Measurements from ENCODE around the gene CDCP1. TPM values are rescaled to one million over a fixed set of nuclear protein-coding genes. Genes with fewer than 3 reads are reported as not detected.
A peak's percentile ranks its signal among the peaks of the same experiment; 100 is the strongest.
"Not testable (repeated sequence)": the region's sequence is repeated elsewhere in the genome, so short reads cannot be mapped to it uniquely, and the experiment has no call there.

Gene CDCP1
- total and polyA plus RNA-seq, 2 experiments from 2014 or later: 5.4 to 8.8 TPM

GRCh38 chr3:45055411-45056143, 90.6 kb downstream of the CDCP1 start:
- Histone ChIP-seq H3K9me2 (ENCODE audit: insufficient read depth) (no peaks in the 10 kb centered on the region), H3K9ac (peak overlapping the region; percentile 56), H3K36me3 (ENCODE audit: low read depth) (no peaks in the 10 kb centered on the region), H4K20me1 (ENCODE audit: insufficient read depth) (no peaks in the 10 kb centered on the region), H3K4me3 (peak overlapping the region; percentile 42), H3F3A (ENCODE audit: insufficient read depth) (peaks cover 55% of the 10 kb centered on the region), H3K27me3 (replicated peaks; ENCODE audit: insufficient read depth) (no peaks in the 10 kb centered on the region), H2AFZ (no peak overlapping the region), H3K9me3 (ENCODE audit: low read depth) (no peaks in the 10 kb centered on the region), H3K27ac (peak overlapping the region; percentile 83), H3K4me1 (ENCODE audit: insufficient read depth) (peaks cover 55% of the 10 kb centered on the region), H3K4me2 (ENCODE audit: unreplicated experiment) (peak overlapping the region; percentile 64), H3K79me2 (ENCODE audit: insufficient read depth) (no peaks in the 10 kb centered on the region)
- no peak for TF ChIP-seq EZH2phosphoT487 (IDR thresholded peaks at IDR 0.05; ENCODE audit: insufficient read depth, low read depth)
- TF ChIP-seq EZH2 (IDR thresholded peaks at IDR 0.05; ENCODE audit: insufficient read depth, poor library complexity, severe bottlenecking): no peak
- peak; percentile 81 for DNase-seq
- in situ Hi-C loops (cut with MboI): no loop called here
- WGBS, 2 experiments (ENCODE audit: low coverage in 1 of 2, low lambda C conversion rate in 2 of 2, missing lambda C conversion rate in 2 of 2): 10 to 12% methylated on average over 7 of the region's 7 CpGs

GRCh38 chr3:45055032-45055410, 91.2 kb downstream of the CDCP1 start:
- Histone ChIP-seq H3K9me2 (ENCODE audit: insufficient read depth) (no peaks in the 10 kb centered on the region), H3K4me3 (peak overlapping the region; percentile 42), H3K79me2 (ENCODE audit: insufficient read depth) (no peaks in the 10 kb centered on the region), H3K9me3 (ENCODE audit: low read depth) (no peaks in the 10 kb centered on the region), H3F3A (ENCODE audit: insufficient read depth) (peaks cover 55% of the 10 kb centered on the region), H3K27ac (peak overlapping the region; percentile 83), H3K4me2 (ENCODE audit: unreplicated experiment) (peak overlapping the region; percentile 64), H3K9ac (peak overlapping the region; percentile 56), H3K36me3 (ENCODE audit: low read depth) (no peaks in the 10 kb centered on the region), H2AFZ (no peak overlapping the region), H3K27me3 (replicated peaks; ENCODE audit: insufficient read depth) (no peaks in the 10 kb centered on the region), H4K20me1 (ENCODE audit: insufficient read depth) (no peaks in the 10 kb centered on the region), H3K4me1 (ENCODE audit: insufficient read depth) (peaks cover 55% of the 10 kb centered on the region)
- in situ Hi-C loops (cut with MboI): no loop called here
- WGBS, 2 experiments (ENCODE audit: low coverage in 1 of 2, low lambda C conversion rate in 2 of 2, missing lambda C conversion rate in 2 of 2): 2% methylated on average over 2 of the region's 2 CpGs
- peak; percentile 89 for DNase-seq
- no peak for TF ChIP-seq EZH2 (IDR thresholded peaks at IDR 0.05; ENCODE audit: insufficient read depth, poor library complexity, severe bottlenecking)
- no peak for TF ChIP-seq EZH2phosphoT487 (IDR thresholded peaks at IDR 0.05; ENCODE audit: insufficient read depth, low read depth)

- in situ Hi-C loops (cut with MboI): no loop called here
- no peak overlapping the region for H2AFZ ChIP-seq
Measured at GRCh38 chr3:45054196-45054857, 91.9 kb downstream of the CDCP1 start.

GRCh38 chr3:45053805-45054195, 92.4 kb downstream of the CDCP1 start:
- Histone ChIP-seq H3K4me1 (ENCODE audit: insufficient read depth) (peaks cover 51% of the 10 kb centered on the region), H3F3A (ENCODE audit: insufficient read depth) (peaks cover 51% of the 10 kb centered on the region), H3K4me2 (ENCODE audit: unreplicated experiment) (peak overlapping the region; percentile 64), H3K27ac (peak overlapping the region; percentile 83)
- H4K20me1 ChIP-seq (ENCODE audit: insufficient read depth); H3K27me3 ChIP-seq (replicated peaks; ENCODE audit: insufficient read depth); H3K9ac ChIP-seq; H3K36me3 ChIP-seq (ENCODE audit: low read depth); H3K4me3 ChIP-seq; H3K9me3 ChIP-seq (ENCODE audit: low read depth); H3K79me2 ChIP-seq (ENCODE audit: insufficient read depth); H3K9me2 ChIP-seq (ENCODE audit: insufficient read depth); DNase-seq; in situ Hi-C loops (cut with MboI); H2AFZ ChIP-seq: not testable (repeated sequence)
- 19 to 24% methylated on average over 1 of the region's 1 CpG for WGBS, 2 experiments (ENCODE audit: low coverage in 1 of 2, low lambda C conversion rate in 2 of 2, missing lambda C conversion rate in 2 of 2)

More at GRCh38 chr3:45054196-45054857, 91.9 kb downstream of the CDCP1 start:
- Histone ChIP-seq H3K4me2 (ENCODE audit: unreplicated experiment) (peak overlapping the region; percentile 64), H3K4me1 (ENCODE audit: insufficient read depth) (peaks cover 55% of the 10 kb centered on the region), H3K9me2 (ENCODE audit: insufficient read depth) (no peaks in the 10 kb centered on the region), H3K9me3 (ENCODE audit: low read depth) (no peaks in the 10 kb centered on the region), H3K79me2 (ENCODE audit: insufficient read depth) (no peaks in the 10 kb centered on the region), H3K9ac (peak overlapping the region; percentile 56; the same call in 1 of the 2 replicates), H3K4me3 (peak overlapping the region; percentile 42), H3K27me3 (replicated peaks; ENCODE audit: insufficient read depth) (no peaks in the 10 kb centered on the region), H3K36me3 (ENCODE audit: low read depth) (no peaks in the 10 kb centered on the region), H3K27ac (peak overlapping the region; percentile 83), H3F3A (ENCODE audit: insufficient read depth) (peaks cover 55% of the 10 kb centered on the region), H4K20me1 (ENCODE audit: insufficient read depth) (no peaks in the 10 kb centered on the region)
- peak; percentile 89 for DNase-seq
- TF ChIP-seq EZH2 (IDR thresholded peaks at IDR 0.05; ENCODE audit: insufficient read depth, poor library complexity, severe bottlenecking) (no peak), EZH2phosphoT487 (IDR thresholded peaks at IDR 0.05; ENCODE audit: insufficient read depth, low read depth) (no peak)
- 0 to 7% methylated on average over 3 of the region's 3 CpGs for WGBS, 2 experiments (ENCODE audit: low coverage in 1 of 2, low lambda C conversion rate in 2 of 2, missing lambda C conversion rate in 2 of 2)

Data from GM23248 (cell line).